22Rv1 (cell line): ENCODE measurements around the gene PRKCQ.

Experiments used
- CTCF ChIP-seq: fragments of 450-650 bp; IDR thresholded peaks from 2 replicates; pipeline ENCODE4 v1.5.1; 2017; ENCODE audit warnings: mild to moderate bottlenecking
- ZFX ChIP-seq: fragments of 450-650 bp; IDR thresholded peaks from 2 replicates; pipeline ENCODE4 v1.6.1; 2017; ENCODE audit warnings: antibody characterized with exemption, borderline replicate concordance

GRCh38 chr10:6486309-6486708, 93.8 kb downstream of the PRKCQ start:
- TF ChIP-seq CTCF (no peak), ZFX (no peak)
